ENCODE measurements around the gene CMTM7.

Gene CMTM7

DNA sequence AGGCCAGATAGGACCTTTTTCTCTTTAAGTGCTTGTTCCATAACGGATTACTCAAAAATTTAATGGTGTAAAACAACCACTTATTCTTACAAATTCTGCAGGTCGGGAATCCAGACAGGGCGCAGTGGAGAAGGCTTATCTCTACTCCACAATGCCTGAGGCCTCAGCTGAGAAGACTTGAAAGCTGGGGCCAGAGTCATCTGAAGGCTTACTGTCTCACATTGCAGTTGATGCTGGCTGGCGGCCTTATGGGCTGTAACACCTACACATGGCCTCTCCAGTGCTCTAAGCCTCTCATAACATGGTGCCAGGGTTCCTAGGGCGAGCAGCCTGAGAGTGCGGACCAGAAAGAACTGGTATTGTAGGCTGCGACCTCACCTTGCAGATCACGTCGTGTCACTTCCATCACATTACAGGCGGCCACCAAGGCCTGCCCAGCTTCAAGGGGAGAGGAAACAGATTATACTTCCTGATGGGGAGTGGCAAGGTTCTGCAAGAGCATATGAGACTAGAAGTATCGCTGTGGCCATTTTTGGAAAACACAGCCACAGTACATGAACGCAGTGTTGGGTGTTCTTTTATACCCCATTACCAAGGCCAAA lies 32.4 kb downstream of the CMTM7 start:
- TF ChIP-seq, protein P1, sequence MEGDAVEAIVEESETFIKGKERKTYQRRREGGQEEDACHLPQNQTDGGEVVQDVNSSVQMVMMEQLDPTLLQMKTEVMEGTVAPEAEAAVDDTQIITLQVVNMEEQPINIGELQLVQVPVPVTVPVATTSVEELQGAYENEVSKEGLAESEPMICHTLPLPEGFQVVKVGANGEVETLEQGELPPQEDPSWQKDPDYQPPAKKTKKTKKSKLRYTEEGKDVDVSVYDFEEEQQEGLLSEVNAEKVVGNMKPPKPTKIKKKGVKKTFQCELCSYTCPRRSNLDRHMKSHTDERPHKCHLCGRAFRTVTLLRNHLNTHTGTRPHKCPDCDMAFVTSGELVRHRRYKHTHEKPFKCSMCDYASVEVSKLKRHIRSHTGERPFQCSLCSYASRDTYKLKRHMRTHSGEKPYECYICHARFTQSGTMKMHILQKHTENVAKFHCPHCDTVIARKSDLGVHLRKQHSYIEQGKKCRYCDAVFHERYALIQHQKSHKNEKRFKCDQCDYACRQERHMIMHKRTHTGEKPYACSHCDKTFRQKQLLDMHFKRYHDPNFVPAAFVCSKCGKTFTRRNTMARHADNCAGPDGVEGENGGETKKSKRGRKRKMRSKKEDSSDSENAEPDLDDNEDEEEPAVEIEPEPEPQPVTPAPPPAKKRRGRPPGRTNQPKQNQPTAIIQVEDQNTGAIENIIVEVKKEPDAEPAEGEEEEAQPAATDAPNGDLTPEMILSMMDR (IDR thresholded peaks at IDR 0.05; ENCODE audit: low read depth, low read length): no peak
- no peak for DNase-seq (ENCODE audit: extremely low read depth, low read depth)

GRCh38 chr3:32424581-32425250 lies 33.1 kb downstream of the CMTM7 start:
- no peak for DNase-seq (ENCODE audit: extremely low read depth, low read depth)
- TF ChIP-seq, protein P1 (IDR thresholded peaks at IDR 0.05; ENCODE audit: low read depth, low read length): no peak

- TF ChIP-seq, protein P1 (IDR thresholded peaks at IDR 0.05; ENCODE audit: low read depth, low read length): no peak
- DNase-seq (ENCODE audit: extremely low read depth, low read depth): no peak
Measured at GRCh38 chr3:32428092-32429068, 36.7 kb downstream of the CMTM7 start.

DNA sequence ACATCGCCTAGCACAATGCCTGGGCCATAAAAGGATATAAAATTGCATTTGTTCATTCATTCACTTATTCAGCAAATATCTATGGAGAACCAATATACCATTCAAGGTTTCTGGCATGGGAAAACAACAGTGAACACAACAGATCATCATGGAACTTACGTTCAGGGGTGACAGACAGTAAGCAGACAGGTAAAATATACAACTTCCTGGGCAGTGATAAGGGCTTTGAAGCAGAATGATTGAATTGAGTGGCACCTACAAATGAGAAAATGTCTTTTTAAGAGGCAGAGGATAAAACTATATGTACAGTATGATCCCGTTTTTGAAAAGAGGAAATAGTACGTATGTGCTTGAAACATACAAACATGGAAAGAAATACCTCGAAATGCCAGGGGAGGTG lies 39.2 kb downstream of the CMTM7 start:
- DNase-seq (ENCODE audit: extremely low read depth, low read depth): no peak
- TF ChIP-seq, protein P1 (IDR thresholded peaks at IDR 0.05; ENCODE audit: low read depth, low read length): no peak

- no peak for DNase-seq (ENCODE audit: extremely low read depth, low read depth)
- TF ChIP-seq, protein P1 (IDR thresholded peaks at IDR 0.05; ENCODE audit: low read depth, low read length): no peak
Measured at GRCh38 chr3:32431481-32431880, 39.8 kb downstream of the CMTM7 start.

DNA sequence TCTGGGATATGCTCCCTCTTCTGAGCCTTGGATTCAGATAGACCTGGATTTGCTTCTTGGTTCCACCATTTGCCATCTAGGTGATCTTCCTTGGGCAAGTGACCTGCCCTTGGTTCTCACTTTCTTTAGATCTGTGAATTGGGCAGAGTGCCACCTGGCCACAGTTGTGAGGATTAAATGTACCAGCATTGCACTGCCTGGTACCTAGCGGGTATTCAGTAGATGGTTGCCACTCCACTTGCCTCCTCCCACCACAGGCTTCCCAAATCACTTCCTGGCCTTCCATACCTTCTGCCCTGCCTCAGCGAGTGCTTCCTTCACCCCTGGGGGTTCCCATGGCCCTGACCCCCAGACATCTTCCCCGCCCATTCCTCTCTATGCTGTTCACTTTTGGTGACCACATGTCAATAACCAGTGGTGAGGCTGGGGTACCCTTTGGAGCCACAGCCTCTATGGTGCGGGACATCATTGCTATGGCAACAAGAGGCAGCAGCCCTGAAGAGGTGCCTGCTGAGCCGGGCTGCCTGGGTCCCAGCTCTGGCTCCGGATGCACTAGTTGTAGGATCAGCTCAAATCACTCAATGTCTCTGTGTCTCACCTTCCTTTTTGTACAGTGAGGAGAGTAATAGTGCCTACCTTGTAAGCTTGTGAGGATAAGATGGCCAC lies 40.5 kb downstream of the CMTM7 start:
- TF ChIP-seq, protein P1 (IDR thresholded peaks at IDR 0.05; ENCODE audit: low read depth, low read length): no peak

More for the DNA sequence above, 40.5 kb downstream of the CMTM7 start:
- DNase-seq (ENCODE audit: extremely low read depth, low read depth): no peak

Data from AG09319 (cell line).